Endodermal cell (in vitro differentiated cells): Measurements from ENCODE around the gene CHCHD10. TPM values are rescaled to one million over a fixed set of nuclear protein-coding genes. Genes with fewer than 3 reads are reported as not detected.

ENCODE experiments used
- DNase-seq: peaks from one replicate; pipeline ENCODE4 v3.0.0-alpha.2; 2017
- H3K27ac ChIP-seq: 2 replicates; pipeline ENCODE4 v1.5.1; 2013; ENCODE audit warnings: mild to moderate bottlenecking, low read depth, low read length, moderate library complexity
- H3K27me3 ChIP-seq: 2 replicates; pipeline ENCODE4 v1.6.1; 2013; ENCODE audit warnings: mild to moderate bottlenecking, low read length, moderate library complexity; ENCODE audit not compliant: insufficient read depth, control insufficient read depth, poor library complexity, severe bottlenecking
- H3K36me3 ChIP-seq: 2 replicates; pipeline ENCODE4 v1.7.0; 2013; ENCODE audit warnings: mild to moderate bottlenecking, low read length, moderate library complexity; ENCODE audit not compliant: control insufficient read depth, insufficient read depth
- H3K4me1 ChIP-seq: one replicate; pipeline ENCODE4 v1.7.0; 2013; ENCODE audit warnings: low read length; ENCODE audit not compliant: control insufficient read depth, insufficient read depth
- H3K4me3 ChIP-seq: 2 replicates; pipeline ENCODE4 v1.5.1; 2013; ENCODE audit warnings: mild to moderate bottlenecking, low read length, moderate library complexity
- H3K9ac ChIP-seq: 2 replicates; pipeline ENCODE4 v1.6.1; 2013; ENCODE audit warnings: mild to moderate bottlenecking, low read length, moderate library complexity; ENCODE audit not compliant: poor library complexity, severe bottlenecking; ENCODE audit errors: extremely low read depth
- H3K9me3 ChIP-seq: 2 replicates; pipeline ENCODE4 v1.6.1; 2013; ENCODE audit warnings: mild to moderate bottlenecking, low read length, moderate library complexity; ENCODE audit not compliant: control insufficient read depth
- H3K27ac Mint-ChIP-seq: 2 replicates; pipeline ENCODE4 v1.8.0; 2020; ENCODE audit warnings: mixed read lengths
- H3K27me3 Mint-ChIP-seq: 2 replicates; pipeline ENCODE4 v1.8.0; 2021; ENCODE audit warnings: mild to moderate bottlenecking, mixed read lengths; ENCODE audit not compliant: insufficient read depth
- H3K36me3 Mint-ChIP-seq: 2 replicates; pipeline ENCODE4 v1.8.0; 2020; ENCODE audit warnings: low read depth, mixed read lengths
- H3K4me1 Mint-ChIP-seq: 2 replicates; pipeline ENCODE4 v1.8.0; 2020; ENCODE audit warnings: mixed read lengths
- H3K4me3 Mint-ChIP-seq: 2 replicates; pipeline ENCODE4 v1.8.0; 2020; ENCODE audit warnings: mild to moderate bottlenecking, moderate library complexity, mixed read lengths
- H3K9me3 Mint-ChIP-seq: 2 replicates; pipeline ENCODE4 v1.8.0; 2020; ENCODE audit warnings: mild to moderate bottlenecking, mixed read lengths
- CTCF ChIP-seq: fragments of 200-600 bp; sonication (generic); conservative IDR thresholded peaks from 2 replicates; pipeline ENCODE4 v1.5.0; 2021; ENCODE audit warnings: antibody characterized with exemption, mild to moderate bottlenecking
- WGBS, 2 experiments: methylation state at CpG; one replicate each; pipeline versions ENCODE4 v1.1.5 to v1.1.7; 2013; ENCODE audit warnings: missing lambda C conversion rate in 2 of 2, mixed read lengths in 1 of 2; ENCODE audit not compliant: insufficient coverage in 1 of 2, insufficient read length in 1 of 2; 5-methylcytosine and 5-hydroxymethylcytosine counted together
- total RNA-seq, 2 donors: library from RNA; stranded (reverse); fragmentation: NEBNext Ultra II Directional in 1 of 2; extraction: Animal tissue kit (Norgen Biotek cat#: 25700) in 1 of 2; gene quantifications; 2 replicates in 1 of 2; 3 replicates in 1 of 2; pipeline ENCODE4 v1.2.1, GENCODE V29; 2021

Gene CHCHD10
- total RNA-seq, 2 donors from 2014 or later: 76.1 to 103 TPM

DNA sequence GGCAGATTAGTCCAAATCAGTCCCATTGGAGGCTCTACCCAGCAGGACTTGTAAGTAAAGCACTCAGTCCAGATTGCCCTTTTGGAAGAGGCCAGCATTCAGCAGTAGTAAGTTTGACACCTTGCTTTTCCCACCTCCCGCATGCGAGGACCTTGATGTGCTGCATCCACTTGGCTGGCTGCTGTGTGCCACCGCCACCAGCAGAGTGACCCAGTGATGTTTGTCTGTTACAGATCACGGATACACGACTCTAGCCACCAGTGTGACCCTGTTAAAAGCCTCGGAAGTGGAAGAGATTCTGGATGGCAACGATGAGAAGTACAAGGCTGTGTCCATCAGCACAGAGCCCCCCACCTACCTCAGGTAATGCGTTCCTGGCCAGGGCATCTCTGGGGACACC is 25.6 kb upstream of the CHCHD10 start:
- Mint-ChIP-seq H3K27ac (peak overlapping the region; percentile 37), H3K9me3 (no peaks in the 10 kb centered on the region), H3K36me3 (peaks cover 60% of the 10 kb centered on the region), H3K4me1 (peaks cover 26% of the 10 kb centered on the region), H3K4me3 (no peak overlapping the region), H3K27me3 (no peaks in the 10 kb centered on the region)
- Histone ChIP-seq H3K4me3 (no peak overlapping the region), H3K9ac (no peak overlapping the region), H3K9me3 (no peaks in the 10 kb centered on the region), H3K36me3 (peaks cover 63% of the 10 kb centered on the region), H3K27ac (no peak overlapping the region), H3K27me3 (no peaks in the 10 kb centered on the region), H3K4me1 (peaks cover 14% of the 10 kb centered on the region)
- TF ChIP-seq CTCF: peak; percentile 37
- WGBS, 2 experiments: 94 to 95% methylated on average over 7 to 8 of the region's 8 CpGs
- peak; percentile 57 for DNase-seq

GRCh38 chr22:23791738-23792645 is 24.2 kb upstream of the CHCHD10 start:
- Histone ChIP-seq H3K4me1 (peaks cover 14% of the 10 kb centered on the region), H3K36me3 (peaks cover 55% of the 10 kb centered on the region), H3K27me3 (no peaks in the 10 kb centered on the region), H3K9ac (no peak overlapping the region), H3K9me3 (no peaks in the 10 kb centered on the region), H3K4me3 (no peak overlapping the region), H3K27ac (no peak overlapping the region)
- Mint-ChIP-seq H3K27me3 (no peaks in the 10 kb centered on the region), H3K4me3 (no peak overlapping the region), H3K4me1 (peaks cover 33% of the 10 kb centered on the region), H3K9me3 (no peaks in the 10 kb centered on the region), H3K27ac (peak overlapping the region; percentile 44), H3K36me3 (peaks cover 49% of the 10 kb centered on the region)
- no peak for TF ChIP-seq CTCF
- WGBS, 2 experiments: 95% methylated on average over 21 to 25 of the region's 25 CpGs
- no peak for DNase-seq

GRCh38 chr22:23790819-23791737 is 23.3 kb upstream of the CHCHD10 start:
- peaks cover 19% of the 10 kb centered on the region for H3K4me1 ChIP-seq
- Mint-ChIP-seq H3K9me3 (no peaks in the 10 kb centered on the region), H3K4me1 (peaks cover 39% of the 10 kb centered on the region), H3K27ac (peak overlapping the region; percentile 44), H3K4me3 (no peak overlapping the region), H3K27me3 (no peaks in the 10 kb centered on the region), H3K36me3 (peaks cover 41% of the 10 kb centered on the region)
- H3K9ac ChIP-seq: no peak overlapping the region
- H3K4me3 ChIP-seq: no peak overlapping the region
- no peaks in the 10 kb centered on the region for H3K9me3 ChIP-seq
- WGBS, 2 experiments: 86 to 87% methylated on average over 10 of the region's 11 CpGs
- no peak for TF ChIP-seq CTCF
- no peaks in the 10 kb centered on the region for H3K27me3 ChIP-seq
- DNase-seq: no peak
- H3K36me3 ChIP-seq: peaks cover 47% of the 10 kb centered on the region
- H3K27ac ChIP-seq: no peak overlapping the region
